Medulla oblongata (tissue), 1 donor: ENCODE results near the gene FHDC1.

Source experiments
- DNase-seq: peaks from one replicate; pipeline ENCODE4 v3.0.0-alpha.2; 2015; ENCODE audit errors: extremely low spot score

FHDC1 gene

GRCh38 chr4:153005899-153006381 is 69.8 kb downstream of the FHDC1 start:
- DNase-seq = no peak

GRCh38 chr4:153008578-153009199 is 72.6 kb downstream of the FHDC1 start:
- no peak for DNase-seq

- no peak for DNase-seq
These were observed 74.0 kb downstream of the FHDC1 start for GRCh38 chr4:153010146-153010545.

GRCh38 chr4:153013202-153013977 is 77.3 kb downstream of the FHDC1 start:
- no peak for DNase-seq

GRCh38 chr4:153014460-153014859 is 78.3 kb downstream of the FHDC1 start:
- DNase-seq = no peak

- DNase-seq = no peak
These were observed 80.5 kb downstream of the FHDC1 start for GRCh38 chr4:153016592-153016991.

GRCh38 chr4:153018031-153018430 is 81.9 kb downstream of the FHDC1 start:
- DNase-seq = no peak

- DNase-seq = no peak
These were observed 82.6 kb downstream of the FHDC1 start for GRCh38 chr4:153018684-153019083.

- DNase-seq = no peak
These were observed 83.8 kb downstream of the FHDC1 start for GRCh38 chr4:153019906-153020305.

- no peak for DNase-seq
These were observed 84.3 kb downstream of the FHDC1 start for GRCh38 chr4:153020457-153020856.

- DNase-seq = no peak
These were observed 85.2 kb downstream of the FHDC1 start for GRCh38 chr4:153021276-153021675.

GRCh38 chr4:153022241-153022715 is 86.2 kb downstream of the FHDC1 start:
- no peak for DNase-seq

GRCh38 chr4:153023139-153023538 is 87.0 kb downstream of the FHDC1 start:
- DNase-seq = no peak

GRCh38 chr4:153023692-153024394 is 87.7 kb downstream of the FHDC1 start:
- no peak for DNase-seq

GRCh38 chr4:153024466-153024865 is 88.3 kb downstream of the FHDC1 start:
- no peak for DNase-seq

GRCh38 chr4:153025406-153025805 is 89.3 kb downstream of the FHDC1 start:
- DNase-seq = no peak

GRCh38 chr4:153026591-153027346 is 90.6 kb downstream of the FHDC1 start:
- DNase-seq = no peak

GRCh38 chr4:153027866-153028265 is 91.7 kb downstream of the FHDC1 start:
- DNase-seq = no peak

GRCh38 chr4:153028535-153028934 is 92.4 kb downstream of the FHDC1 start:
- no peak for DNase-seq
